Peyer's patch (tissue), 4 donors: Measurements from ENCODE around the gene LRRC47. TPM values are rescaled to one million over a fixed set of nuclear protein-coding genes. Genes with fewer than 3 reads are reported as not detected.

Experiments
- DNase-seq, 3 donors: peaks; one replicate each; pipeline ENCODE4 v3.0.0-alpha.2; 2017 to 2019
- H3K27ac ChIP-seq, 4 donors: fragments of 200-600 bp; sonication (generic); one replicate each; pipeline ENCODE4 v1.5.1; 2016 to 2019
- H3K27me3 ChIP-seq, 2 donors: fragments of 200-600 bp; sonication (generic); one replicate each; pipeline ENCODE4 v1.5.1; 2019
- H3K36me3 ChIP-seq, 3 donors: fragments of 200-600 bp; sonication (generic); one replicate each; pipeline ENCODE4 v1.5.1; 2016 to 2019
- H3K4me1 ChIP-seq, 4 donors: fragments of 200-600 bp; sonication (generic); one replicate each; pipeline ENCODE4 v1.5.1; 2016 to 2019
- H3K4me3 ChIP-seq, 4 donors: fragments of 200-600 bp; sonication (generic); 1 replicate in 3 of 4; 2 replicates in 1 of 4; pipeline ENCODE4 v1.5.1; 2016 to 2019; ENCODE audit warnings: mild to moderate bottlenecking in 1 of 4
- H3K9me3 ChIP-seq, 4 donors: fragments of 200-600 bp; sonication (generic); one replicate each; pipeline ENCODE4 v1.5.1; 2016 to 2019; ENCODE audit warnings: mild to moderate bottlenecking in 1 of 4
- POLR2A ChIP-seq, 2 donors: fragments of 450-650 bp; IDR thresholded peaks; one replicate each; pipeline ENCODE4 v1.5.1; 2017; ENCODE audit warnings: antibody characterized with exemption in 2 of 2, mild to moderate bottlenecking in 2 of 2, moderate library complexity in 2 of 2
- small RNA-seq, 2 donors: library from RNA; depleted of rRNA; stranded (forward); fragments of <200 nt; gene quantifications; one replicate each; pipeline ENCODE3, GENCODE V24; 2016
- total RNA-seq, 4 donors: library from RNA; depleted of rRNA; stranded (reverse); fragments of >200 nt; gene quantifications; one replicate each; pipeline ENCODE4 v1.1.0, GENCODE V29; 2016
- TF ChIP-seq, protein P1 (sequence below), 6 experiments: fragments of 450-650 bp in 4 of 6; fragments of 200-600 bp in 2 of 6; sonication (generic) in 1 of 6; IDR thresholded peaks; one replicate each; pipeline ENCODE4 v1.5.1; 2017 to 2019; ENCODE audit warnings: antibody characterized with exemption in 6 of 6, mild to moderate bottlenecking in 3 of 6, moderate library complexity in 1 of 6

LRRC47 gene
- total RNA-seq, 4 donors from 2014 or later: 31.3 to 99.0 (median 40.8) TPM

GRCh38 chr1:3731583-3732433 lies 64.5 kb downstream of the LRRC47 start:
- DNase-seq: no peak
- Histone ChIP-seq H3K4me3 (no peak overlapping the region), H3K36me3 (peaks cover 0 to 3% (median 0%) of the 10 kb centered on the region in 3 donors), H3K27me3 (peaks cover 0 to 3% of the 10 kb centered on the region in 2 donors), H3K9me3 (no peaks in the 10 kb centered on the region), H3K4me1 (no peaks in the 10 kb centered on the region), H3K27ac (no peak overlapping the region)
- TF ChIP-seq POLR2A (IDR thresholded peaks at IDR 0.05): no peak
- TF ChIP-seq, protein P1, sequence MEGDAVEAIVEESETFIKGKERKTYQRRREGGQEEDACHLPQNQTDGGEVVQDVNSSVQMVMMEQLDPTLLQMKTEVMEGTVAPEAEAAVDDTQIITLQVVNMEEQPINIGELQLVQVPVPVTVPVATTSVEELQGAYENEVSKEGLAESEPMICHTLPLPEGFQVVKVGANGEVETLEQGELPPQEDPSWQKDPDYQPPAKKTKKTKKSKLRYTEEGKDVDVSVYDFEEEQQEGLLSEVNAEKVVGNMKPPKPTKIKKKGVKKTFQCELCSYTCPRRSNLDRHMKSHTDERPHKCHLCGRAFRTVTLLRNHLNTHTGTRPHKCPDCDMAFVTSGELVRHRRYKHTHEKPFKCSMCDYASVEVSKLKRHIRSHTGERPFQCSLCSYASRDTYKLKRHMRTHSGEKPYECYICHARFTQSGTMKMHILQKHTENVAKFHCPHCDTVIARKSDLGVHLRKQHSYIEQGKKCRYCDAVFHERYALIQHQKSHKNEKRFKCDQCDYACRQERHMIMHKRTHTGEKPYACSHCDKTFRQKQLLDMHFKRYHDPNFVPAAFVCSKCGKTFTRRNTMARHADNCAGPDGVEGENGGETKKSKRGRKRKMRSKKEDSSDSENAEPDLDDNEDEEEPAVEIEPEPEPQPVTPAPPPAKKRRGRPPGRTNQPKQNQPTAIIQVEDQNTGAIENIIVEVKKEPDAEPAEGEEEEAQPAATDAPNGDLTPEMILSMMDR (IDR thresholded peaks at IDR 0.05): no peak

- TF ChIP-seq POLR2A (IDR thresholded peaks at IDR 0.05): no peak
- TF ChIP-seq, protein P1 (IDR thresholded peaks at IDR 0.05): no peak
- Histone ChIP-seq H3K27me3 (peaks cover 0 to 3% of the 10 kb centered on the region in 2 donors), H3K4me1 (no peaks in the 10 kb centered on the region), H3K9me3 (no peaks in the 10 kb centered on the region), H3K4me3 (no peak overlapping the region), H3K36me3 (no peaks in the 10 kb centered on the region), H3K27ac (no peak overlapping the region)
- no peak for DNase-seq
These were observed 65.6 kb downstream of the LRRC47 start for GRCh38 chr1:3730543-3731247.

DNA sequence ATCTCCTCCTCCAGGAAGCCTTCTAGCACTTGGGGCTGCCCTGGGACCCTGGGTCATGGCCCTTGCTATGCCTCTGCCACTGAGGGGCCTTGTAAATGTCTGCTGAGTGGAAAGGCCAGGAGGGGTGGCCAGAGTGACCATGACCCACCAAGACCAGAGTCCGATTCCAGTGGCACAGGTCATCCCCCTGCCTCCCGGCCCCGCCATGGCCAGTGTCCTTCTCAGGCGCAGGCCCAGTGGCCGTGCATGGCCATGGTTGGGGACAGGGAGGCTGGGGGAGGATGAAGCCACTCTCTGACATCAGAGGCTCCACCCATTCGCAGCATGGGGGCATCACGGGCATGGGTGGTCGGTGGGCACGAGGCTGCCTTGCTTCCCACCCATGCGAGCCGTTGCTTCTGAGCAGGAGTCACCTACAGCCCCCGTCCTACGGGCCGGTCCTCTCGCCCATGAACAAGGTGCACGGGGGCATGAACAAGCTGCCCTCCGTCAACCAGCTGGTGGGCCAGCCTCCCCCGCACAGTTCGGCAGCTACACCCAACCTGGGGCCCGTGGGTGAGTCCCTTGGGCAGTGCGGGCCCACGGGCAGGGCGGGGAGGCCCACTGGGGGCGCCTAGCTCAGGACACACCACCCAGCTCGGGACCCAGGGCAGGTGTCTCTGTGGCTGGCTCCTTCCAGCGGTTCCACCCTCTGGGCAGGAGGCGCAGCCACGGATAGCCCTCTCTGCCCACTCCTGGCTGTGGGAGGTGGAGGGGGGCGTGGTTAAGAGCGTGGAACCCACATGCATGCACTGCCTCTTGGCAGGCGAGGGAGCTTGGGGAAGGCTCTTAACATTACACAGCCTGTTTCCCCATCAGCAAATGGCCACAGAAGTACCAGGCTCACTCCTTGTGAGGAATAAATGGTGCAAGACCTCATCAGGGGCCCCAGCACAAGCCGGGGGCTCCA lies 66.4 kb downstream of the LRRC47 start:
- H3K27me3 ChIP-seq: peaks cover 0 to 3% of the 10 kb centered on the region in 2 donors
- no peaks in the 10 kb centered on the region for H3K9me3 ChIP-seq
- H3K4me3 ChIP-seq: no peak overlapping the region
- H3K36me3 ChIP-seq: no peaks in the 10 kb centered on the region
- no peak for DNase-seq
- TF ChIP-seq POLR2A (IDR thresholded peaks at IDR 0.05): no peak
- TF ChIP-seq, protein P1 (IDR thresholded peaks at IDR 0.05): no peak
- no peak overlapping the region for H3K27ac ChIP-seq
- no peaks in the 10 kb centered on the region for H3K4me1 ChIP-seq

Small RNA genes within 50 kb of the gene (small RNA-seq; reads per million reads assigned to genes)
- gene RF02197: 0 reads per million in 2 donors
- 0 reads per million in 2 donors for gene RN7SL574P

Other genes with a start within 250 kb of the LRRC47 start
- gene MEGF6, start 185.0 kb downstream of the LRRC47 start, total RNA-seq: 10 to 100 TPM in 2 of 4 donors, 1 to 10 TPM in 2; 2.5 to 61.1 (median 11.1) TPM
- 10 to 100 TPM; 16.5 to 93.9 (median 71.3) TPM for gene TPRG1L, start 171.5 kb downstream of the LRRC47 start, total RNA-seq
- 10 to 100 TPM; 34.3 to 71.1 (median 49.4) TPM for gene WRAP73, start 146.4 kb downstream of the LRRC47 start, total RNA-seq
- under 1 TPM in 1 of 4 donors, not detected in 3; 0.38 TPM for gene TP73, start 144.0 kb downstream of the LRRC47 start, total RNA-seq
- gene CCDC27, start 44.0 kb downstream of the LRRC47 start, total RNA-seq: not detected
- gene SMIM1, start 23.7 kb downstream of the LRRC47 start, total RNA-seq: not detected
- gene CEP104, start 60.7 kb upstream of the LRRC47 start, total RNA-seq: 10 to 100 TPM; 42.9 to 64.5 (median 54.7) TPM
- gene DFFB, start 61.0 kb upstream of the LRRC47 start, total RNA-seq: 10 to 100 TPM in 3 of 4 donors, 1 to 10 TPM in 1; 6.8 to 22.8 (median 13.7) TPM
- 10 to 100 TPM; 20.1 to 37.1 (median 31.4) TPM for gene C1orf174, start 103.8 kb upstream of the LRRC47 start, total RNA-seq